22Rv1 (cell line): ENCODE data around the gene ERG.

Experiments used
- H3K27ac ChIP-seq: fragments of 450-650 bp; 2 replicates; pipeline ENCODE4 v1.5.1; 2017
- ZFX ChIP-seq: fragments of 450-650 bp; IDR thresholded peaks from 2 replicates; pipeline ENCODE4 v1.6.1; 2017; ENCODE audit warnings: antibody characterized with exemption, borderline replicate concordance
- TF ChIP-seq, protein P1 (sequence below): fragments of 450-650 bp; IDR thresholded peaks from 2 replicates; pipeline ENCODE4 v1.5.1; 2017; ENCODE audit warnings: mild to moderate bottlenecking

Gene ERG

DNA sequence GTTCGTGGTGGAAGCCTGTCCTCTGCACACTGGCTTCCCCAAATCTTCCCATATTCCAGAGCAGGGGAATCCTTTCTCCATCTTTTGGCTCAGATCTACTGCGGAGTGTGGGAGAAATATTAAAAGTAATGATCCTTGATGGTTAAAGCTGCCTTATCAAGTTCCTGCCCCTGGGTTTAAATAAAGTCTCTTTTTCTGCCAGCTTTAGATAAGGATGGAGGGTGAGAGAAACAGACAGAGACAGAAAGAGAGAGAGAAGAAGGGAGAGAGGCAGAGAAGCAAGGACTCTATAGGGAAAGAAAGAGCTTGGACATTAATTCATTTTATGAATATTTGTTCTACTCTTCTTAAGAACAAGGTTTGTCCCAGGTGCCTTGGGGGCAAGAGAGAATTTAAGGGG, 143.5 kb downstream of the ERG start:
- TF ChIP-seq, protein P1, sequence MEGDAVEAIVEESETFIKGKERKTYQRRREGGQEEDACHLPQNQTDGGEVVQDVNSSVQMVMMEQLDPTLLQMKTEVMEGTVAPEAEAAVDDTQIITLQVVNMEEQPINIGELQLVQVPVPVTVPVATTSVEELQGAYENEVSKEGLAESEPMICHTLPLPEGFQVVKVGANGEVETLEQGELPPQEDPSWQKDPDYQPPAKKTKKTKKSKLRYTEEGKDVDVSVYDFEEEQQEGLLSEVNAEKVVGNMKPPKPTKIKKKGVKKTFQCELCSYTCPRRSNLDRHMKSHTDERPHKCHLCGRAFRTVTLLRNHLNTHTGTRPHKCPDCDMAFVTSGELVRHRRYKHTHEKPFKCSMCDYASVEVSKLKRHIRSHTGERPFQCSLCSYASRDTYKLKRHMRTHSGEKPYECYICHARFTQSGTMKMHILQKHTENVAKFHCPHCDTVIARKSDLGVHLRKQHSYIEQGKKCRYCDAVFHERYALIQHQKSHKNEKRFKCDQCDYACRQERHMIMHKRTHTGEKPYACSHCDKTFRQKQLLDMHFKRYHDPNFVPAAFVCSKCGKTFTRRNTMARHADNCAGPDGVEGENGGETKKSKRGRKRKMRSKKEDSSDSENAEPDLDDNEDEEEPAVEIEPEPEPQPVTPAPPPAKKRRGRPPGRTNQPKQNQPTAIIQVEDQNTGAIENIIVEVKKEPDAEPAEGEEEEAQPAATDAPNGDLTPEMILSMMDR, result no peak
- no peak for TF ChIP-seq ZFX
- H3K27ac ChIP-seq, result no peak overlapping the region

DNA sequence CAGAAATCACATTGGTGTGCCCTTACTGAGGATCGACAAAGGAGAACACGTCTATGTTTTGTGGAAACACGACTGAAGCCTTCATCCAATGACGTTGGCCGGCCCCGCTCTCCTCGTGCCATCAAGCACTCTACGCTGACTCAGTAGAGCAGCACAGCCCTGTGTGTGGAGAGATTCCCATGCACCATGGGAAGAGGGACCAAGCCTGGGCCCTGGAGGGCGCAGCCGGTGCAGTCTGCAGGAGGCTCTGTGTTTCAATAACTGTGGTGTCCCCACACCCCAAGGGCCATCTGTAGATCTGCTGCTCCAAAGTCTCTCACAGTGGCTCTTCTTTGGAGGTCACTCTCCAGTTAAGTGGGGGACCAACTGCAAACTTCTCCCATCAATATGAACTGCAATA, 144.0 kb downstream of the ERG start:
- no peak overlapping the region for H3K27ac ChIP-seq
- TF ChIP-seq, protein P1, result no peak
- TF ChIP-seq ZFX, result no peak

DNA sequence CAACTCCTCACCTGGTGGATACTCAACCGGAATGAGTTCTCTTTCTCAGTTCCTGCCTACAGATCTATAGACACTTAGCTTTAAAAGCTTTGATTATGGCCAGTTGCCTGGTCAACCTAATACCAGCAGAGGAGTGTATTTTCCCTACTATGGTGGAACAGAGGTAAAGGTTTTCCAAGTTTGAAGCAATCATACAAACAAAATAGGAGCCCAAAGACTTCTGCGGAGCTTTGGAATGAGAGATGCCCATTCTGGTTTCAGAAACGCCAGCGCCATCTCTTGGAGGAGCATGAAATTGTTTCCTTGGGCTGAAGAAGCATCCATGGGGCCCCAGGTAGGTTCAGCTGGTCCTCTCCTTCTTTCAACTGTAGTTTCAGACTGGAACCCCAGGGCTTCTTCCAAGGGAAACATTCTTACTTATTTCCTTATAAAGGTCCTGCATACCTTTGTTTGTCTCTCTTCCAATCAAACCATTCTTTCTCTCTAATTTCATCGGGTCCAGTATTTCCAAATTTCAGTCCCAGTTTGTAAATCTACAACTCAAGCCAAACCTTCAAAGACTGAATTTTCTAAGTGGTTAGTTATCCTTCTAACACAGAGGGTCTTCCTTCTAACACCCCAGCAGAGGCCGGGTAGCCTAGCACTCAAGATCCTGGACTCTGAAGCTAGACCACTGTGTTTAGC, 145.6 kb downstream of the ERG start:
- TF ChIP-seq ZFX, result no peak
- TF ChIP-seq, protein P1, result peak; percentile 72
- no peak overlapping the region for H3K27ac ChIP-seq

DNA sequence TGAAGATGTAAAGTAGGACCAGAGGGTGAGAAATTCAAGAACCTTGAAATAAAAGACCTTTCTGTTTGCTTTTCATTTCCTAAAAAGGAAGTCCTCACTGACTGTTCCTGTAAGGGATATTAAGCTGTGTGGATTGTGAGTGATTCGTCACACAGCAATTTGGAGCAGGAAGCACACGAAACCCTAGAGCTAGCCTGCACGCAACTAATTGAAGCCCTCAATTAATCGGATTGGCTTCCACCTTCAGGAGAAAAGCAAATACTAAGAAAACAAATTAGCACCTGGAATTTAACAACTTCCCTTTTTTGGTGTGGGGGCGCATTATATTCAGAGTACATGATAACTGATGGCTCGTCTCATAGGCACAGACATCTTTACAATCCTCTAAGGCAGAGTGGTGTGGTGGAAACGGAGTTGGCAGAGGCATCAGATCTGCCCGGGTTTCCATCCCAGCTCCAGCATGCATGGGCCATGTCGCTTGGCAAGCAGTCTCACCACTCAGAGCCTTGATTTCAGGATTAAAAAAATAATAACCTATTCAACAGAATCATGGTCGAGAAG, 146.2 kb downstream of the ERG start:
- H3K27ac ChIP-seq, result no peak overlapping the region
- TF ChIP-seq ZFX, result no peak
- TF ChIP-seq, protein P1, result no peak

DNA sequence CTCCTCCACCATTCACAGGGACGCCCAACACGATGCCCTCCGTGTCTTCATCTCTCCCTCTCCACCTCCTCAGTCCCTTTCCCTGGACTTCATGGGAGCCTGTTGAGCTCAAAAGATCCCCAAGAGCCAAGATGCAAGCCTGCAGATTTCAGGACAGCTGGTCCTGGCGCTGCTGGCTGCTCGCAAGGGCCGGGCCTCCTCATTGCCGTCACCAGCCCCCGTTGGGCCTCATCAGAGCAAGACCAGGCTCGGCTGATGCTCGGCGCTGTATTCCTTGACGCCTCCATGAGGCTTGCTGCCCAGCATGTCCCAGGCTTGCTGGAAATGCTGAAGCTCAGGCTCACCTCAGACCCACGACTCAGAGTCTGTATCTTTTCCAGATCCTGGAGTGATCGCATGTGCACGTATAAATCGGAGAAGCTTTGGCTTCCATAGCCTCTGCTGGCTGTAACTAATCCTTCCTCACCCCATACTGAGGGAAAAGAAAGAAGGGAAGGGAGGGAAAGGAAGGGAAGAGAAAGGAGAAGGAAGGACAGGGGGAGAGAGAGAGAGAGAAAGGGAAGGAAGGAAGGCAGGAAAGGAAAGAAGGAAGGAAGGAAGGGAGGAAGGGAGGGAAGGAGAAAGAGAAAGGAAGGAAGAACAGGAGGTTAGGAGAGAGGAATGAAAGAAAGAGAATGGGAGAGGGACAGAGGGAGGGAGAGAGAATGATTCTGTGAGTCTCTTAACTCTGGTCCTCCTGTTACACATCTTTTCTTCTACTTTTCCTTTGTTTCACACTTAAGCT, 146.9 kb downstream of the ERG start:
- TF ChIP-seq ZFX, result no peak
- TF ChIP-seq, protein P1, result no peak
- H3K27ac ChIP-seq, result no peak overlapping the region

DNA sequence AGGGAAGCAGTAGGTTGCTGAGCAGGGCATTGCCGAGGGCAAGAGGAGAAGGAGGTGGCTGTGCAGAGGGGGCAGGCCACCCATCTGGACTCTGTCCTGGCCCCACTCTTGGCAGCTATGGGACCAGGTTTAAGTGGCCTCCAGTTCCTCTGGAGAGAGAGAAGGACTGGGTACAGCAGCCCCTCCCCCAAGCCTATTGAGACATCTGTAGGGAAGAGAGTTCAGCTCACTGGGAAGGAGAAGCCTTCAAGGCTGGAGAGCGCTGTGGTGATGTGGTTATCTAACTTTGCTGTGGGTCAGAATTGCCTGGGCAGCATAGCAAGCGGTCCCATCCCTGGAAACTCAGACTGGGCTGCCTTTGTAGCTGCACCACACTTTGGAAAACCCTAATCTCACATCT, 147.6 kb downstream of the ERG start:
- no peak overlapping the region for H3K27ac ChIP-seq

DNA sequence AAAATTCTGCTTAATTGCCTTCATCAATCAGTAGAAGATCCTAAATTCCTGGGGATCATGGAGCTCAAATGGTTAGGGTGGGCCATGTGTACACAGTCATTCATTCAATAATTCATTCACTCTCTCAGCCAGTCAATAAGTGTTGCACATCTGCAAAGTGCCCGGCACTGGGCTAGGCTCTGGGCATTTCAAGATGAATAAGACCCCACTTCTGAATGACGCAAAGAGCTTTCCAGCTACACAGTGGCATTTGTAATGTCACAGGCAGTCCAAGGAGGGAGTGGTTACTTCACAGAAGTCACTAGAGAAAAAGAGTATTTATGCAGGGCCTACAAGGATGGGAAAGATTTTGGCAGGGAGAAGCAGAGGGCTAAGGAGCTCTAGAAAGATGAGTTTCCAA, 148.3 kb downstream of the ERG start:
- TF ChIP-seq ZFX, result no peak
- TF ChIP-seq, protein P1, result no peak
- H3K27ac ChIP-seq, result no peak overlapping the region

More for the DNA sequence above, 147.6 kb downstream of the ERG start:
- no peak for TF ChIP-seq ZFX
- TF ChIP-seq, protein P1, result no peak
